ENCODE measurements around the gene TKTL2.
"Not testable (repeated sequence)": the region's sequence is repeated elsewhere in the genome, so short reads cannot be mapped to it uniquely, and the experiment has no call there.

Gene TKTL2

DNA sequence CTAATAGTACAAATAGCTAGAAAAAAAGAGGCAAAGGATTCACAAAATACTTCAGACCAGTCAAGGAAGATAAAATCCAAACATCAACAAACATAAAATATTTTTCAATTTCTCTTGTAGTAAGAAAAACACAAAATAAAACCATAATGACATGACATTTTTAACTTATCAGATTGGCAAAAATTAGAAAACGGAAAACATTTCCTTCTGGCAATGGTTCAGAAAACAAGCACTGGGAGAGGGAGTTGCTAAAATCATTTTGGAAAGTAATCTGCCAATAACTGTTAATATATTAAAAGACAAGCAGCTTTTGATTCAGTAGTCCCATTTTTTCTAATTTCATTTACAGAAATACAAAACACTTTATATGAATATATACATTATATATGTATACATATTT is 26.1 kb downstream of the TKTL2 start:
- no peak for DNase-seq (ENCODE audit: low read depth)

DNA sequence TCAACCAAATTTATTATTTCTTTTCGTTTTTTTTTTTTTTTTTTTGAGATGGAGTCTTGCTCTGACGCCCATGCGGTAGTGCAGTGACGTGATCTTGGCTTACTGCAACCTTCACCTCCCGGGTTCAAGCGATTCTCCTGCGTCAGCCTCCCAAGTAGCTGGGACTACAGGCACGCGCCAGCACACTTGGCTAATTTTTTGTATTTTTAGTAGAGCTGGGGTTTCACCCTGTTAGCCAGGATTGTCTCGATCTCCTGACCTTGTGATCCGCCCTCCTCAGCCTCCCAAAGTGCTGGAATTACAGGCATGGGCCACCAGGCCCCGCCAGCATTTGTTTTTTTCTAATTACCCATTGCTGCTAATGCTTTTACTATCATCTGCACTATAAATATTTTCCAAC is 26.5 kb downstream of the TKTL2 start:
- not testable (repeated sequence) for DNase-seq (ENCODE audit: low read depth)

DNA sequence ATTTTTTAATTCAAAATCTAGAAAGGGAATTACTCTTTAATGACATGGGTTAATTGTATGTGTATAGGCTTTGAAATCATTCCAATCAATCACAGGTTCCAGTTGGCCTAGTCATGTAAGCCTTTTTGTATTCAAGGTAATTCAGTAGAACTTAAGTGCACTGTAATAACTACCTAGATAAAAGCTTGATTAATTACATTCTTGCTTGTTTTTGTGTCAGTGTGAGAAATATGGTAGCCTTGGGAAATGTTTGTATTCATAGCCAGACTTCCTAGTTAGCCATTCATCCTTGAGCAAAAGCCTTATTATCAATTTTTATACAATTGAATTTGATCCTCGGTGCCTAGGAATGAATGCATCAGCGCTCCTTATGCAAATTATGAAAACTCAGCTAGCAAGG is 33.5 kb downstream of the TKTL2 start:
- no peak for DNase-seq (ENCODE audit: low read depth)
